SH-SY5Y (cell line): Measurements from ENCODE around the gene LAPTM5.

ENCODE experiments used
- GATA2 ChIP-seq: IDR thresholded peaks from 2 replicates; pipeline ENCODE4 v1.6.1; 2011; ENCODE audit warnings: mild to moderate bottlenecking, low read depth, low read length
- GATA3 ChIP-seq: IDR thresholded peaks from 2 replicates; pipeline ENCODE4 v1.6.1; 2011; ENCODE audit warnings: low read depth, mild to moderate bottlenecking, low read length, moderate library complexity

- TF ChIP-seq GATA3, result no peak
- TF ChIP-seq GATA2, result no peak
Observed at GRCh38 chr1:30752651-30752908, 5.0 kb downstream of the LAPTM5 start.
